Measurements from ENCODE around the gene ZNF264.
"Not testable (repeated sequence)": the region's sequence is repeated elsewhere in the genome, so short reads cannot be mapped to it uniquely, and the experiment has no call there.

Gene ZNF264

DNA sequence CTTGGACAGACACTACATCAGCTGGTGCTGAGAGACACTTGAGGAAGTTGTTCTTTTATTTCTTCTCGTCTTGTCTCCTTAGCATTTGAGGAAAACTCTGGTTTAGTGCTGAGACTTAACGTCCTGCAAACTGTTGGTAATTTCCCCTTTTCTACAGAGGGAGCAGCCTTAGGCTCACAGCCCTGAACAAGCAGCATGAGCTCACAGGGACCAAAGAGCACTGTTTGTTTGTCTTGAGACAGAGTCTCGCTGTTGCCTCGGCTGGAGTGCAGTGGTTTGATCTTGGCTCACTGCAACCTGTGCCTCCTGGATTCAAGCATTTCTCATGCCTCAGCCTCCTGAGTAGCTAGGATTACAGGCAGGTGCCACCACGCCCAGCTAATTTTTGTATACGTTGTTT is 54.7 kb downstream of the ZNF264 start:
- DNase-seq, result no peak

DNA sequence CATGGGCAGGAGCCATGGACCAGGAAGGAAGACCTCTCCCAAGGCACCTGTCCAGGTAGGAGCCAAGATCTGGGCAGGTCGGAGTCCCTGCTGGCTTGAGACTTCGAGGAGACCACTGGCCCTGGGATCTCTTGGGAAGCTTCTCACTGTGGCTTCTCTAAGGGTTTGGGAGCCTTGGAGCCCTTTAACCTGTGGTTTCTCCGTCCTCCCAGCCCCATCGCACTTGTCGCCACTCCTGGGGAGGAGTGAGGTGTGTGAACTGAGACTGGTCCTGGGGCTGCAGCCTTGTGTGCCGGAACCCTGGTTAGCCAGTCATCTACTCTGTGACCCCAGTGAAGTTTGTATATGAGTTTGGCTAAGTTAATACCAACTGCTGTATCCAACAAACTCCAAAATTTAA is 57.3 kb downstream of the ZNF264 start:
- DNase-seq, result no peak

DNA sequence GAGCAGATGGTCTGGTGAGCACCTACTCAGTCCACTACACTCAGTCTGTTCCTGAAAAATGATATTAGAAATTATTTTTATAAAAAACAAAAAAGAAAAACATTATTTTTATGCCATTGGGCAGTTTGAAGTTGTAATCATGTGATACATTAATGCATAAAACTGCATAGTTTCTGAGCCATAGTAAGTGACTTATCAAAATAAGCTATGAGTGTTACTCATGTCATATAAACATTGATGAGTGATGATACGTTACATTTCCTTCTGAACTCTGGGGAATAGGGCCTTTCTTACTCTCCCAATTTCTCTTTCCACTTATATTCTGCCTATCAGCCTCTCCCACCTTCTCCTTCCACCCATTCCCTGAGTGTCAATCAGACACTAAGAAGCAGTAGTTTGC is 58.0 kb downstream of the ZNF264 start:
- DNase-seq, result no peak

DNA sequence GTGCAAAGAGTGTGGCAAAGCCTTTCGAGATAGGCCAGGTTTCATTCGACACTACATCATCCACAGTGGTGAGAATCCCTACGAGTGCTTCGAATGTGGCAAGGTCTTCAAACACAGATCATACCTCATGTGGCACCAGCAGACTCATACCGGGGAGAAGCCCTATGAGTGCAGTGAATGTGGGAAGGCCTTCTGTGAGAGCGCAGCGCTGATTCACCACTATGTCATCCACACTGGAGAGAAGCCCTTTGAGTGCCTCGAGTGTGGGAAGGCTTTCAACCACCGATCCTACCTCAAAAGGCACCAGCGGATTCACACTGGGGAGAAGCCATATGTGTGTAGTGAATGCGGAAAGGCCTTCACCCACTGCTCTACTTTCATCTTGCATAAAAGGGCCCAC is 62.5 kb downstream of the ZNF264 start:
- not testable (repeated sequence) for DNase-seq

DNA sequence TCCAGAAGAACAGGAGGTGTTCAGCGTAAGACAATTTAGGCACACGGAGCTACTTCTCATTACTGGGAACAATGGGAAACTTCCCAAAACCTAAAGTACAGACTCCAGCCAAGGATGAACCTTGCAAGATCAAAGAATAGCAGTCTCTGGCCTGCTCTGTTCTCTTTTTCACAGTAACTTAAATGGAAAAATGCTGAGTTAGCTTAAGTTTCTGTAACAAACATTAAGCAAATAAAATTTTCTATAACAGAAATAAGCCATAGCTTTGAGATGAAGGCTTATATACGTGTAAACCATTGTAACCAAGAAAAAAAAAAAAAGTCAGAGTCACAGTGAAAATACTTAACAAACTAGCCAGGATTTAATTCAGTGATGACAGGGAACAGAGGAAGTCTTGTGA is 70.7 kb downstream of the ZNF264 start:
- DNase-seq, result no peak

DNA sequence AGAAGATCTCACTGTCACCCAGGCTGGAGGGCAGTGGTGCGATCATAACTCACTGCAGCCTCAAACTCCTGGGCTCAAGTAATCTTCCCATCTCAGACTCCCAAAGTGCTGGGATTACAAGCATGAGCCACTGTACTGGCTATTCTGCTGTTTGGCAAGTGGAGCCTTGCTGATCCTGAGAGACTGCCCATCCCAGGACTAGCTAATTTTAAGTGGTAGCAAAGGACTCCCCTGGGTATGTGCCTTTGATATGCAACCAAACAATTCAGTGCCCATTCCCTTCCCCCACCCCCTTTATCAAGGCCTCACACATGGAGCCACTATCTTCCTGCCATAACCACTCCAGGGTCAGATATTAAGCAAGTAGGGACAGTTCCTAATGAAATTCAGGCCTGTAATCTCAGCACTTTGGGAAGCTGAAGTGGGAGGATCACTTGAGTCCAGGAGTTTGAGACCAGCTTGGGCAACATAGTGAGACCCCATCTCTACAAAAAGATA is 72.0 kb downstream of the ZNF264 start:
- DNase-seq, result no peak

DNA sequence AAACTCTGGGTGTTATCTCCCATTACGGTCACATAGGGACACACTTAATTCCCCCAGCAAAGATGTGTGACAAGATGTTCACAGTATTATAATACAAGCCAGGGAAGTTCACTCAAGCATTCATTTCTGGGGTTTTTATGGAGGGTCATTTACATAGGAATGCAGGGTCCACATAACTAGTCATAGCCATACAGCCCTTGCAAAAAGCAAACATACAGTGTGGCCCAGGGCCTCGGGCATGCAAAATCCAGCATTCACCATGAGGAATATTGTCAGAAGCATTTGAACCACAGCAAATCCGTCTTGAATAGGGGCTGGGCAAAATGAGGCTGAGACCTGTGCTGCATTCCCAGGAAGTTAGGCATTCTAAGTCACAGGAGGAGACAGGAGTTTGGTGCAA is 76.0 kb downstream of the ZNF264 start:
- DNase-seq, result no peak

DNA sequence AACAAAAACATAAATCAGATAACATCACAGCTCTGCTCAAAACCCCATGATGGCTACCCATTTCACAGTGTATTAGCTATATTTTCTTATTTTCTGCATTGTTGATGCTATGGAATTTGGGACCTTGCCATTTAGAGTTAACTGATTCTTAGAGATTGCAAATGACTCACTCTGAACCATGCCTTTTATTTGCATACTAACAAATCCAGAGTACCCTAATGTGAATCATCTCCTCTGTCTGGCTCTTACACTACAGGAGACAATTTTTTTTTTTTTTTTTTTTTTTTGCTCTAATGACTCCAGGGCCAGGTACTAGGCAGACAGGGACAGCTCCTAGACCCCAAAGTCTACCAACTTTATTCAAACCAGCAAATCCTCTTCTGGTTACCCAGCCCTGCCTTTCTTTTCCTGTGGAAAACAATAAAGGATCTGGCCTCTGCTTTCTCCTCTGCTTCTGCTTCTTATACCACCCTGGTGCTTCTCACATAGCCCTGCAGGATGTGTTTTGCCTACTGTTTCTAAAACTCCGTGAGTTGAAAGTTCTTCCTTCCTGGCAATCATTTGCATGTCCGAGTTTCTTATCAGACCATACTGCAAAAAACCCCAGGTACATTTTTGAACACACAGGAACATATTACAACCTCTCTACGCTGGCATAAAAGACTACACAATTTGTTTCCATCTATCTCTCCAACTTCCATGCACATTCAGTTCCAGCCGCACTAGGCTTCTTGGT is 78.4 kb downstream of the ZNF264 start:
- DNase-seq, result no peak

DNA sequence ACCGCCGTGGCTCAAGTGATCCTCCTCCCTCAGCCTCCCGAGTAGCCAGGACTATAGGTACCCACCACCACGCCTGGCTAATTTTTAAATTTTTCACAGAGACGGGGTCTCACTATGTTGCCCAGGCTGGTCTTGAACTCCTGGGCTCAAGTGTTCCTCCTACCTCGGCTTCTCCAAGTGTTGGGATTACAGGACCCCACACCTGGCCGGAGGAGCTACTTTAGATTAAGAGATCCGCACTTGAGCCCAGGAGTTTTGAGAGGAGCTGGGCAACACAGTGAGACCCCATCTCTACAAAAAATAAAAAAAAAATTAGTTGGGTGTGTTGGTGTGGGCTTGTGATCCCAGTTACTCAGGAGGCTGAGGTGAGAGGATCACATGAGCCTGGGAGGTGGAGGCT is 80.0 kb downstream of the ZNF264 start:
- no peak for DNase-seq

Data from CD4-positive, alpha-beta T cell treated with Interferon gamma for 1 hour (primary cell).